Ovary (tissue), 9 donors: ENCODE results near the gene NR4A1. TPM values are rescaled to one million over a fixed set of nuclear protein-coding genes. Genes with fewer than 3 reads are reported as not detected.

Experiments
- DNase-seq, 5 donors: peaks; one replicate each; pipeline ENCODE4 v3.0.0-alpha.2; 2019 to 2020
- H3K27ac ChIP-seq, 2 donors: fragments of 200-600 bp; one replicate each; pipeline versions ENCODE4 v1.5.1 to v1.8.0; 2019 to 2022
- H3K27me3 ChIP-seq: fragments of 200-600 bp; one replicate; pipeline ENCODE4 v1.8.0; 2022
- H3K36me3 ChIP-seq: fragments of 200-600 bp; sonication (generic); one replicate; pipeline ENCODE4 v1.5.1; 2019
- H3K4me1 ChIP-seq: one replicate; pipeline ENCODE4 v1.8.1; 2013; ENCODE audit warnings: mild to moderate bottlenecking, moderate library complexity; ENCODE audit not compliant: insufficient read depth
- H3K4me3 ChIP-seq: fragments of 200-600 bp; sonication (generic); one replicate; pipeline ENCODE4 v1.5.1; 2017
- H3K9me3 ChIP-seq, 2 donors: fragments of 200-600 bp in 1 of 2; sonication (generic) in 1 of 2; one replicate each; pipeline versions ENCODE4 v1.5.1 to v1.8.1; 2013 to 2019; ENCODE audit warnings: mild to moderate bottlenecking in 1 of 2, moderate library complexity in 1 of 2
- CTCF ChIP-seq, 3 donors: fragments of 450-650 bp in 2 of 3; fragments of 200-600 bp in 1 of 3; IDR thresholded peaks; one replicate each; pipeline versions ENCODE4 v1.5.1 to v1.8.0; 2016 to 2022; ENCODE audit warnings: antibody characterized with exemption in 3 of 3, mild to moderate bottlenecking in 1 of 3
- EP300 ChIP-seq: sonication (generic); formaldehyde crosslinking; IDR thresholded peaks from one replicate; pipeline ENCODE4 v1.6.1; 2017; ENCODE audit warnings: antibody characterized with exemption
- POLR2A ChIP-seq: fragments of 450-650 bp; IDR thresholded peaks from one replicate; pipeline ENCODE4 v1.6.1; 2017; ENCODE audit warnings: antibody characterized with exemption, mild to moderate bottlenecking, moderate library complexity
- WGBS, 3 donors: extraction: QIAGEN DNeasy Blood & Tissue Kit in 1 of 3; methylation state at CpG; one replicate each; pipeline versions ENCODE4 v1.1.5 to v1.1.7; 2013 to 2017; 5-methylcytosine and 5-hydroxymethylcytosine counted together
- intact Hi-C, 4 donors: fragments of 100-400 bp; cut with DNase I; formaldehyde crosslinking; loops; one replicate each; pipeline versions ENCODE4 v1.11.0 to v1.15.1; 2022 to 2023
- polyA plus RNA-seq, 2 donors: library from polyadenylated mRNA; stranded (reverse); fragments of 200-250 nt in 1 of 2; fragments of 350-450 nt in 1 of 2; fragmentation: Illumina TruSeq in 1 of 2; extraction: RNeasy Lipid Tissue Mini Kit (QIAGEN cat#74804) in 1 of 2; gene quantifications; one replicate each; pipeline ENCODE4 v1.2.3, GENCODE V29; 2013 to 2014
- total RNA-seq, 7 donors: library from RNA; depleted of rRNA in 2 of 7; stranded (reverse); fragments of >200 nt in 2 of 7; fragmentation: NEBNext Ultra II Directional in 3 of 7; extraction: Animal tissue kit (Norgen Biotek cat#: 25700) in 3 of 7; gene quantifications; one replicate each; pipeline versions ENCODE4 v1.1.0 to v1.2.4, GENCODE V29; 2016 to 2023
- donor health status: DM: no; HTN: no; CAD: no; lungs with moderate emphysema.
- donor health status: DM: no; HTN: no; CAD: no.
- donor health status: Bipolar disorder and iron deficiency.
- donor health status: DM: yes; HTN: yes; CAD: no.
- donor health status: DM: no; HTN: no; CAD: no.
- donor health status: DM: yes; HTN: yes; CAD: no.

NR4A1 gene
- total and polyA plus RNA-seq, 9 donors, result 41.7 to 1,603 (median 246) TPM

- H3K27ac ChIP-seq, result no peak overlapping the region
- no peak overlapping the region for H3K4me3 ChIP-seq
- 79 to 92% (median 89%) methylated on average over 20 of the region's 20 CpGs for WGBS, 3 donors
- no peak for DNase-seq
- no peaks in the 10 kb centered on the region for H3K9me3 ChIP-seq
- intact Hi-C loops, result no loop called here
- H3K36me3 ChIP-seq, result no peaks in the 10 kb centered on the region
- H3K4me1 ChIP-seq, result no peaks in the 10 kb centered on the region
- TF ChIP-seq CTCF (IDR thresholded peaks at IDR 0.05), result no peak
- TF ChIP-seq EP300, result no peak
- TF ChIP-seq POLR2A, result no peak
- no peaks in the 10 kb centered on the region for H3K27me3 ChIP-seq
These were observed 36.9 kb downstream of the NR4A1 start for GRCh38 chr12:52087961-52088820.

- TF ChIP-seq POLR2A (no peak), EP300 (no peak), CTCF (IDR thresholded peaks at IDR 0.05) (no peak)
- WGBS, 3 donors, result 87 to 94% (median 88%) methylated on average over 11 of the region's 11 CpGs
- intact Hi-C loops, result no loop called here
- no peaks in the 10 kb centered on the region for H3K4me1 ChIP-seq
- no peaks in the 10 kb centered on the region for H3K36me3 ChIP-seq
- H3K4me3 ChIP-seq, result no peak overlapping the region
- H3K27me3 ChIP-seq, result no peaks in the 10 kb centered on the region
- H3K9me3 ChIP-seq, result no peaks in the 10 kb centered on the region
- no peak for DNase-seq
- no peak overlapping the region for H3K27ac ChIP-seq
These were observed 38.2 kb downstream of the NR4A1 start for GRCh38 chr12:52089491-52089890.

DNA sequence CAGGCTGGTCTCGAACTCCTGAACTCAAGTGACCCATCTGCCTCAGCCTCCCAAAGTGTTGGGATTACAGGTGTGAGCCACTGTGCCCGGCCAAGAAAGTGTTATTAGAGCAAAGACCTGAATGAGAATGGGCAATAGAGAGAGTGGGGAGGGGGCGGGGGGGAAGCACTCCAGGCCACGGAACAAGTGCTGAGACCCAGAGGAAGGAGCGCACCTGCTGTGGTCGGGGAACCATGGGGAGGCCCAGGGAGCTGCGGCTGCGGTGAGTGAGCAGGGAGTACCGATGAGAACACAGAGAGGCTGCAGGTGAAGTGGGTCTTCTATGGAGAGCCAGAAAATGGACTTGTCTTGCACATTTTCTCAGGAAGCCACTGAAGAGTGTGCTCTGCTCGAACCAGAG lies 39.0 kb downstream of the NR4A1 start:
- WGBS, 3 donors, result 82 to 89% (median 89%) methylated on average over 10 of the region's 10 CpGs
- Histone ChIP-seq H3K4me3 (no peak overlapping the region), H3K27ac (no peak overlapping the region), H3K27me3 (no peaks in the 10 kb centered on the region), H3K36me3 (no peaks in the 10 kb centered on the region), H3K4me1 (no peaks in the 10 kb centered on the region), H3K9me3 (no peaks in the 10 kb centered on the region)
- no peak for DNase-seq
- intact Hi-C loops, result no loop called here
- TF ChIP-seq POLR2A (no peak), CTCF (IDR thresholded peaks at IDR 0.05) (no peak), EP300 (no peak)

DNA sequence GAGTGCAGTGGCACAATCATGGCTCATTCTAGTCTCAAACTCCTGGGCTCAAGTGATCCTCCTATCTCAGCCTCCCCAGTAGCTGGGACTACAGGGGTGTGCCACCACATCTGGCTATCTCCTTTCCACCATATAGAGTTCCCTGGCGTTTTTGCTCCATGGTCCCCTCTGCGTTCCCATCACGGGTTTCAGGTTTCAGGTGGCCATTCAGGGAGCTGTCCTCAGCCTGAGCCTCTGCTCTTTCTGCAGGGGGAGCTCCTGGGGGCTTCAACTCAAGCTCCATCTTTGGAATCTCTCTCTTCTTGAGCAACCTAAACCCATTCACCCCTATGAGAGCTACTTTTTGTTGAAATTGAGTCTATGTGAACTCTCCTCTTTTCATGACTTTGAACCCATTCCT lies 39.8 kb downstream of the NR4A1 start:
- no peaks in the 10 kb centered on the region for H3K9me3 ChIP-seq
- H3K4me3 ChIP-seq, result no peak overlapping the region
- TF ChIP-seq POLR2A (no peak), EP300 (no peak)
- no peaks in the 10 kb centered on the region for H3K36me3 ChIP-seq
- intact Hi-C loops, result no loop called here
- no peaks in the 10 kb centered on the region for H3K4me1 ChIP-seq
- H3K27ac ChIP-seq, result no peak overlapping the region
- WGBS, 3 donors, result 31 to 51% (median 38%) methylated on average over 3 of the region's 3 CpGs
- DNase-seq, result no peak
- H3K27me3 ChIP-seq, result no peaks in the 10 kb centered on the region

DNA sequence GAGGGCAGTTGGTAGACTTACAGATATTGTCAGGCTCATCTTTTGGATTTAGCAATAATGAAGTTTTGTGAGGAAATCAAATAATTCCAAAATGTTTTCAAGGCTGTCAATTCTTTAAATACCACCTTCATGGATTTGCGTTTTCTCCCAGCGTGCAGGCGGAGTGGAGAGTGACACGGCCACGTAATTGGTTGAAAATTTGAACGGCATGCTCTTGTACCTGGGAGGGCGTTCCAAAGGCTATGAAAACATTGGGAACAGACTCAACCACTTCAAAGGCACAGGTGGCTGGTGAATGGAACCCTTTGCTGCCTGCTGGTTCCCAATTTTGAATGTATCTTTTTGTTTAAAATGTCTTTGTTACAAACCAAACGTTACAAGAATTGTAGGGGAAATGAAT lies 40.6 kb downstream of the NR4A1 start:
- H3K9me3 ChIP-seq, result no peaks in the 10 kb centered on the region
- H3K27me3 ChIP-seq, result no peaks in the 10 kb centered on the region
- intact Hi-C loops, result no loop called here
- H3K27ac ChIP-seq, result no peak overlapping the region
- no peak overlapping the region for H3K4me3 ChIP-seq
- no peak for DNase-seq
- H3K36me3 ChIP-seq, result no peaks in the 10 kb centered on the region
- H3K4me1 ChIP-seq, result no peaks in the 10 kb centered on the region
- 77 to 84% (median 80%) methylated on average over 8 of the region's 8 CpGs for WGBS, 3 donors
- TF ChIP-seq POLR2A, result no peak
- TF ChIP-seq CTCF (IDR thresholded peaks at IDR 0.05), result no peak
- no peak for TF ChIP-seq EP300
